HG03060 (cell line): ENCODE measurements around the gene CACNA1H.
"Not testable (repeated sequence)": the region's sequence is repeated elsewhere in the genome, so short reads cannot be mapped to it uniquely, and the experiment has no call there.

ENCODE experiments used
- ATAC-seq: cut with Tn5 transposase; IDR thresholded peaks from one replicate; pipeline ENCODE4 v1.9.1; 2021; ENCODE audit warnings: low read depth, moderate number of reproducible peaks; ENCODE audit not compliant: unreplicated experiment

Gene CACNA1H

GRCh38 chr16:1261131-1261892 is 108.4 kb downstream of the CACNA1H start:
- ATAC-seq = no peak

GRCh38 chr16:1262210-1262845 is 109.4 kb downstream of the CACNA1H start:
- ATAC-seq = no peak

GRCh38 chr16:1262846-1263221 is 109.9 kb downstream of the CACNA1H start:
- ATAC-seq = no peak

GRCh38 chr16:1263591-1264344 is 110.9 kb downstream of the CACNA1H start:
- no peak for ATAC-seq

- no peak for ATAC-seq
These were observed 111.6 kb downstream of the CACNA1H start for GRCh38 chr16:1264345-1265089.

GRCh38 chr16:1265090-1265630 is 112.3 kb downstream of the CACNA1H start:
- no peak for ATAC-seq

GRCh38 chr16:1265826-1266225 is 112.9 kb downstream of the CACNA1H start:
- no peak for ATAC-seq

- not testable (repeated sequence) for ATAC-seq
These were observed 116.5 kb downstream of the CACNA1H start for GRCh38 chr16:1269418-1269817.

GRCh38 chr16:1271380-1271723 is 118.4 kb downstream of the CACNA1H start:
- no peak for ATAC-seq
